ENCODE results near the gene PLEKHA7. TPM values are rescaled to one million over a fixed set of nuclear protein-coding genes. Genes with fewer than 3 reads are reported as not detected.

The PLEKHA7 gene
- total RNA-seq, 2 experiments from 2014 or later = 5.1 to 5.6 TPM

DNA sequence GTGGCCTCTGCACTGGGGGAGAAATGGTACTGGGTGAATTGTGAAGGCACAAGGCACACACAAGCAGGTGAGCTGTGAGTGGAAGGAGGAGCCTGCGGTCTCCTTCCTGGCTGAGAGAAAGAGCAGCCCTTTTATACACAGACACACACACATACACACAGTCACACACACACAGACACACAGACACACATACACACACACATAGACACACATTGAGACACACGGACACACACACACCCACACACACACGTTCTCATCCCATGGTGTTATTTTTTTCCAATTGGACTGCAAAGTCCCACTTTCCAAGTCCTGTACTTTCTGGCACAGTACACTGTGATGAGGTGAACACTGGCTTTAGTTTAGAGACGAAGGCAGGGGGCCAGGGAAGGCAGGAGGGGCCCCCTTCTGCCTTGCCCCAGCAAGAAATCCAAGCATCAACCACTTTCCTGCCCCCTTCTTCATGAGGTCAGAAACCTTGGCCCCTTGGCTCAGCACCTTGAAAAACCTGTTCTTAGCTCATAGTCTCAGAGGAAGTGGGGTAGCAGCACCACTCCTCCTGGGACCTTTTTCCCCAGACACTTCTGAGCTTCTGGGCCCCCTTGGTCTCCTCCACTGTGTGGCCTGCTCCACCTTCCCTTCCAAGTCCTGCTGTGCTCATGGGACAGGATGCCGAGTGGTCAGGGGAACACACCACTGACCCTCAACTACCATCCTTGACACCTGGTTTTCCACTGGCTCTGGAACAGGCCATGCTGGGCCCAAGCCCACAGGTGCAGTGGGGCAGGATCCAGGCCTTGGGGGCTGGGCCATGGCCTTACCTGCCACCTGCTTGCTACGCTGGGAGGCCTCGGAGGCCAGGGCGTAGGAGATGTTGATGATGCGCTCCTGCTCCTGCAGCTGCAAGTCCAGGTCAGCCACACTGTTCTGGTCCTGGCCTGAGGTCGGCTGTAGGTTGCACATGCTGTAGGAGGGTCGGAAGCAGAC lies 232.0 kb downstream of the PLEKHA7 start:
- no peak for DNase-seq
- Mint-ChIP-seq H3K4me1 (peaks cover 2% of the 10 kb centered on the region), H3K9me3 (no peaks in the 10 kb centered on the region), H3K27me3 (no peaks in the 10 kb centered on the region), H3K4me3 (no peak overlapping the region), H3K36me3 (no peaks in the 10 kb centered on the region), H3K27ac (no peak overlapping the region)

DNA sequence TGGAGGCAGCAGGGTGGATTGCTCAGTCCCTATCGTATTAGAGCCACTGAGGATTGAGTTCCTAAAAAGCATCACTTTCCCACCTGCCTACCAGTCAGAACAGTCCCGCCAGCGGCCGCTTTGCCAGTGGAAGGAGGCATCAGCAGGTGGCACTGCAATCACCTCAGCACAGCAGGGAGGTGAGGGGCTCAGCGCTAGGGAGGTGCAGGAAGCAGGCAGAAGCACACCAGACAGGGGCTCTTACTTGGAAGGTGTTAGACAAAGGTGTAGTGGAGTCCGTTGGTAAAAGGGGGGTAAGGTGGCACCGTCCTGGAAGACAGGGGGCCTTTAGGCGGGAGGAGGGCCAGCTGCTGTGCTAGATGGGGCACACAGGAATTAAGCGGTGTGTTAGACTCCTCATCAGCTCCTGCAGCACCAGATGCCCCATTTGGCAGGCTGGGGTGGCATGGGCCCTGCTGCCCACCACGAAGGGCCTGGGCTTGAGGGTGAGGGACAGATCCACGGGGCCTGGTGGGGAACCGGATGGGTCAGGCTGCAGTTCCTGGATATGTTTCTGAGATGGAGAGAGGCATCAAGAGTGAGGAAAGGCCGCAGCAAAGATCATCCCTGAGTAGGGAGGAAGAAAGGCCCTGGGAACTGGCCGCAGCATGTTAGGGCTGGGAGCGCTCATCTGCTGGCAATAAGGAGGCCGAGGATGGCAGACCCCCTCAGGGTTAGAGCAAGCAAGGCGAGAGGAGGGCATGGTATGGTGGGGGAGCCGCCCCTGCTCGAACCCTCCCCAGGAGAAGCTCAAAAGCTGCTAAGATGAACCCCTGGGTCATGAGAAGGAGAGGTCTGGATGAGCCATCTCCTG lies 233.3 kb downstream of the PLEKHA7 start:
- Mint-ChIP-seq H3K27me3 (no peaks in the 10 kb centered on the region), H3K36me3 (no peaks in the 10 kb centered on the region), H3K4me3 (no peak overlapping the region), H3K27ac (no peak overlapping the region), H3K4me1 (peaks cover 2% of the 10 kb centered on the region), H3K9me3 (no peaks in the 10 kb centered on the region)
- no peak for DNase-seq

DNA sequence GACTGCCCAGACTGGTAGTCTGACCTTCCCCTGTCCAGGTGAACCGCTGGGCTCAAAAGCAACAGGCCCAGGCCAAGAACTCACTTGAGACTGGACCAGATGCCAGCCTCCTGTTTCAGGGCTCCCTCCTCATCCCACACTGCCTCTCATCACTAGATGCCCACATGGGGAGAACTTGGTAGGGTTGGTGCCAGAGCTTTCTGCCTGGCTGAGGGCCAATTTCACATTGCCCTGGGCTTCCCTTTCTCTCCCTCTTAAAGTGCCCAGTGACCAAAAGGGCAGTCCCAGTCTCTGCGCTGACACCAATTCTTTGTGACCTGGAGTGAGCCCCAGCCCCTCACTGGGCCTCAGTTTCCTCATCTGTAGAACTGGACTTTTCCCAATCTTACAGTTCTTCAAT lies 234.1 kb downstream of the PLEKHA7 start:
- Mint-ChIP-seq H3K36me3 (no peaks in the 10 kb centered on the region), H3K9me3 (no peaks in the 10 kb centered on the region), H3K4me1 (peaks cover under 1% of the 10 kb centered on the region), H3K4me3 (no peak overlapping the region), H3K27me3 (no peaks in the 10 kb centered on the region), H3K27ac (no peak overlapping the region)
- no peak for DNase-seq

DNA sequence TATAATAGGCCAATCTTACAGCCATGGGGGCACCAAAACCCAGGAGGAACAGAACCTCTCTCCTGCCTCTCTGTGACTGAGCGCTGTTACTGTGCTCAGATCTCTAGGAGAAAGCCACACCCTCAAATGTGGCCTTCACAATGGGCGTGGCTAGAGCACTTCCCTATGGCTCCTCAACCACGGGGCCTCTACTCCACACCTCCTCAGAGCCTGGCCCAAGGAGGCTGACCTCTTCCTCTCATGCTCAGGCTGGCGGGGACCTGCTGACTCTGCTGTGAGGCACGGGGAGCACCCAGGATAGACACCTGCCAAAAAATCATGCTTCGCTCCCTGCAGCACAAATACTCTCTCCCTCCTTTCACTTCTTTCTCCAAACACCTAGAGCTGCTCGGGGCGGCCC lies 234.8 kb downstream of the PLEKHA7 start:
- DNase-seq = no peak
- Mint-ChIP-seq H3K4me3 (no peak overlapping the region), H3K36me3 (no peaks in the 10 kb centered on the region), H3K4me1 (no peaks in the 10 kb centered on the region), H3K27ac (no peak overlapping the region), H3K9me3 (no peaks in the 10 kb centered on the region), H3K27me3 (no peaks in the 10 kb centered on the region)

DNA sequence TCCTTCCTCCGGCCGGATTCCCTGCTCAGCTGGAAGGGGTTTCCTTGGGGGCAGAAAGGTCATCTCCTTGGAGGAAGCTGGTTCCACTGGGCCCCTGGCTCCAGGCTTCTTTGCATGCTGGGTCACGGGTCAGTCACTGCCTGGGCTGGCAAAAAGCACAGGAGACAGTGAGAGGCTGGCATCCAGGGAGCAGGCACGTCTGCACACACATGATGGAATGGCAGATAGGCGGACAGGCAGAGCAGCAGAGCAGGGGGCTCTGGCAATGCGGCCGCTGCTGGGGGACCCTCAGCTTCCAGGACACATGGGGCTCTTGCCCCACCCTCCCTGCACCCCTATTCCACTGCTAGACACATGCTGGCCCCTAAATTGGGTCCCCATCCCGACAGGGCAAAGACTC lies 235.3 kb downstream of the PLEKHA7 start:
- Mint-ChIP-seq H3K4me3 (no peak overlapping the region), H3K36me3 (no peaks in the 10 kb centered on the region), H3K27me3 (no peaks in the 10 kb centered on the region), H3K27ac (no peak overlapping the region), H3K9me3 (no peaks in the 10 kb centered on the region), H3K4me1 (no peaks in the 10 kb centered on the region)
- DNase-seq = no peak

DNA sequence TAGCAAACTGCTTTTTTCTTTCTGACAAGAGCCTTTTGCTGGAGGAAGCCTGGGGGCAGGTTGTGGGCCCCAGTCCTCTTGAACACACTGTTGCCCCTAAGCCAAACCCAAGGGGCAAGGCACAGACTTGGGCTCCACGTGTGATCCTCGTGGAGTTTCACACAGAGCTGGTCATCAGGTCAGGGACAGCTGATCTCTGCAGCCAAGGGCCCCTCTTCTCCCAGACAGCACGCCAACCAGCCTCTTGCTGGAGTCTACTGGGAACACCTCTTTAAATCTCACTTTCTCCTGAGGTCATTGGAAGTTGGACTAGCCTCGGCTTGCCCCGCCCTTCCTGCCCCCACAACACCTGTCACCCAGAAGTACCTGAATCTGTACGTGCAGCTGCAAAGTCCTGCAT lies 235.9 kb downstream of the PLEKHA7 start:
- DNase-seq = no peak
- H3K9me3 Mint-ChIP-seq = no peaks in the 10 kb centered on the region
- H3K4me3 Mint-ChIP-seq = no peak overlapping the region
- H3K36me3 Mint-ChIP-seq = no peaks in the 10 kb centered on the region
- no peaks in the 10 kb centered on the region for H3K4me1 Mint-ChIP-seq
- no peak overlapping the region for H3K27ac Mint-ChIP-seq
- H3K27me3 Mint-ChIP-seq = no peaks in the 10 kb centered on the region

DNA sequence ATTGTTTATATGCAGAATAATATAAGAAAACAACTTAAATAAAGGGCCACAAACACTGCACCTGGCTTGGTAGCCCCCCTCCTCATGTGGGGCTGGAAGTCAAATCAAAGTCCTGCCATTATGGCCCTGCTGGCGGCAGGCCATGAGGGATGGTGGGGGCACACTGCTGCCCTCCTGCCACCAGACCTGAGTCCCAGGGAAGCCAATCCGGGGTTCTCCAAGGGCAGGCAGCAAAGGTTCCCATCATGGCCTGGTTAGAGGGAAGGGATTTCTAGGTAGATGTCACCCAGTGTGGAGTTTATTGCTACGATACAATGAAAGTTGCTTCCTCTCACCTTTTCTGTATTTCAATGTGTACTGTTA lies 236.6 kb downstream of the PLEKHA7 start:
- no peak for DNase-seq
- no peak overlapping the region for H3K4me3 Mint-ChIP-seq
- H3K36me3 Mint-ChIP-seq = no peaks in the 10 kb centered on the region
- H3K9me3 Mint-ChIP-seq = no peaks in the 10 kb centered on the region
- H3K27me3 Mint-ChIP-seq = no peaks in the 10 kb centered on the region
- no peak overlapping the region for H3K27ac Mint-ChIP-seq
- H3K4me1 Mint-ChIP-seq = no peaks in the 10 kb centered on the region

DNA sequence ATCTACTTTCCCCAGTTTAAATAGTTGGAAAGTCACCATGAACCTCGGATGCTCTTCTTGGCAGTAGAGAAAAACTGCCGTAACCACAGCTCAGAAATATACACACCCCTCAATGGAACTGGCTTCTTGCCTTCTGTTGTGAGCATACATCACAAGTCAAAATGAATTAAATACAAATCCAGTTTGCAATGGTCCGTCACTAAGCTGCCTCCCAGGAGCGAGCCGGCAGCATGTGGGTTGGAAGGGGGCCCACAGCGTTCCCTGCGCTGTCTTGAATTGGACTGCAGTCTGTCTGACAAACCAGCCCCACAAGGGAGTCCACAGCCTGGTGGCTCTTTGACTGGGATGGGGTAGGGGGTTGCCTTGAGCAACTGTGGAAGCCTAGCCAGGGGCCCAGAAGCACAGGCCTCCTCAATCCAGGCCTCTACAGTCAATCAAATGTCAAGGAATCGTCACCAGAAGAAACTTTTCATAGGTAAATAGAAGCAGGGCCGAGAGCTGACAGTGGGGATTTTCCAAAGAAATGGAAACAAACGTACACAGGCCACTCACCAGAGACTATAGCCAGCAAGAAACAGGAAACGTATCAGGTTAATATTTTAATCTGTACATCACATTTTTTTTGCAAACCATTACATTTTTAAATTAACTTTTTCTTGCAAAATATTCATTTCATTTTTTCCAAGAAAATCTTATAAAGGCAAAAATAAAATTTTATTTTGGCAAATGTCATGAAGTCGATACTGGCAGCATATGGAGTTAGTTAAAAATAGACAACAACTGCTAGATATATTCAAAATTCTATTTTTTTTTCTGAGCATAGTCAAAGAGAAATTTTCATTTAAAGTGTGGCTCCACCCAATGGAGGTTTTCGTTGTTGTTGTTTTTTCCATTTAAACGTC lies 237.3 kb downstream of the PLEKHA7 start:
- no peaks in the 10 kb centered on the region for H3K27me3 Mint-ChIP-seq
- H3K36me3 Mint-ChIP-seq = no peaks in the 10 kb centered on the region
- H3K4me3 Mint-ChIP-seq = no peak overlapping the region
- no peak overlapping the region for H3K27ac Mint-ChIP-seq
- no peaks in the 10 kb centered on the region for H3K9me3 Mint-ChIP-seq
- no peaks in the 10 kb centered on the region for H3K4me1 Mint-ChIP-seq
- no peak for DNase-seq

DNA sequence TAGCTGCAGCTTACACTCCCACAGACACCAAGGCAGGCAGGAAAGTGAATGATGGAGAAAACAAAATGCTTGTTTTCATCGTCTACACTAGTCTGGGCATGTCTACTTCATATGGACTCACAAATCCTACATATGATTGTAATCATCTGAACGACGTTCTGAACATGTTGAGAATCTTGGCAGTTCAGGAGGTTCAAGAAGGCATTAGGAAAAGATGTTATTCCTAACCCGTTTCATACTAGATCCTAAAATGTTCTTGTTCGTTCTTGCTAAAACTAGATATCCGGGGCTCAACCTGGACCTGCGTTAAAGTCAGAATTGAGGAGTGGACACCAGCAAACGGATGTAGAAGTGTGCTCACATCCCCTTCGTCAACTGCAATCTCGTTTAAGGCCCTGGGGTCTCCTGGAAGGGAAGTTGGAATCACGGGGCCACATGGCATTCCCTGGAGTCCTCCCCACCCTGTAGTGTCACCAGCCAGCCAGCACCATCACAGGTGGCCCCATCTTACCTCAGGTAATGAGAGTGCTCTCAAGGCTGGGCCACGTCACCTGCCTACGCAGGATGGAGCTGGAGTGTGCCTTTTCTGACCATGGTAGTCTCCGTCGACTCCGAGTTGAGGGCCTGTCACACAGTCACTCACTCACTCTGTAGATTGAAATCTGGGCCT lies 238.5 kb downstream of the PLEKHA7 start:
- Mint-ChIP-seq H3K27ac (no peak overlapping the region), H3K27me3 (no peaks in the 10 kb centered on the region), H3K4me3 (no peak overlapping the region), H3K9me3 (no peaks in the 10 kb centered on the region), H3K4me1 (no peaks in the 10 kb centered on the region), H3K36me3 (no peaks in the 10 kb centered on the region)
- no peak for DNase-seq

DNA sequence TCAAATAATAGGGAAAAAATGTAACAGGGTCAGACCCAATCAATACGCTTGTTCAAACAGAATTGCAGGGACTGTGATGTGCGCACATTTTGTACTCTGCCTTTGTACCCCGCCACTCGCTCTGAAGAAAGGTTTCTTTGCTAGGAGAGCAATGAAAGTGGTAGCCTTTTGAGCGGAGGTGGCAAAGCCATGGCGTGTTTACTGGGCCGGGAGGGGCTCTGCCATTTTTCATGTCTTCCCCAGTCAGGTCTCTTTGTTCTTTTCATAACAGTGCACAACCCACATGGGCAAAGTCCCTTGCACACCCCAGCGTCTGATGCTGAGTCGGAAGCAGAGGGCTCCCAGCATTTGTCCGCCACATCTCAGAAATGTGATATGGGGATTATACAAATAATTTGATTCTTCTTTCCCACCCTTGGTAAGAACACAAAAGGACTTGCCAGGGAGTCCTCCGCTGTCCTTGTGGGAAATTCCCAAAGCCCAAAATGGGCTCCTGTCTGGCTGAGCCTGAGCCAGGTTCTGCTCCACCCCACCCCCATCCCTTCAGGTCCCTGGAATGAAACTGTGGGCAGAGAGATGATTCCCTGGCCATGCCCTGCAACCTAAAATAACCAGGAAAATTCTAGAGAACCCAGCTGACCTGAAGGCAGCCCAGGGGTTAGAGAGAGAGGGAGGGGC lies 239.1 kb downstream of the PLEKHA7 start:
- Mint-ChIP-seq H3K27ac (no peak overlapping the region), H3K9me3 (no peaks in the 10 kb centered on the region), H3K36me3 (no peaks in the 10 kb centered on the region), H3K4me3 (no peak overlapping the region), H3K4me1 (no peaks in the 10 kb centered on the region), H3K27me3 (no peaks in the 10 kb centered on the region)
- DNase-seq = no peak

DNA sequence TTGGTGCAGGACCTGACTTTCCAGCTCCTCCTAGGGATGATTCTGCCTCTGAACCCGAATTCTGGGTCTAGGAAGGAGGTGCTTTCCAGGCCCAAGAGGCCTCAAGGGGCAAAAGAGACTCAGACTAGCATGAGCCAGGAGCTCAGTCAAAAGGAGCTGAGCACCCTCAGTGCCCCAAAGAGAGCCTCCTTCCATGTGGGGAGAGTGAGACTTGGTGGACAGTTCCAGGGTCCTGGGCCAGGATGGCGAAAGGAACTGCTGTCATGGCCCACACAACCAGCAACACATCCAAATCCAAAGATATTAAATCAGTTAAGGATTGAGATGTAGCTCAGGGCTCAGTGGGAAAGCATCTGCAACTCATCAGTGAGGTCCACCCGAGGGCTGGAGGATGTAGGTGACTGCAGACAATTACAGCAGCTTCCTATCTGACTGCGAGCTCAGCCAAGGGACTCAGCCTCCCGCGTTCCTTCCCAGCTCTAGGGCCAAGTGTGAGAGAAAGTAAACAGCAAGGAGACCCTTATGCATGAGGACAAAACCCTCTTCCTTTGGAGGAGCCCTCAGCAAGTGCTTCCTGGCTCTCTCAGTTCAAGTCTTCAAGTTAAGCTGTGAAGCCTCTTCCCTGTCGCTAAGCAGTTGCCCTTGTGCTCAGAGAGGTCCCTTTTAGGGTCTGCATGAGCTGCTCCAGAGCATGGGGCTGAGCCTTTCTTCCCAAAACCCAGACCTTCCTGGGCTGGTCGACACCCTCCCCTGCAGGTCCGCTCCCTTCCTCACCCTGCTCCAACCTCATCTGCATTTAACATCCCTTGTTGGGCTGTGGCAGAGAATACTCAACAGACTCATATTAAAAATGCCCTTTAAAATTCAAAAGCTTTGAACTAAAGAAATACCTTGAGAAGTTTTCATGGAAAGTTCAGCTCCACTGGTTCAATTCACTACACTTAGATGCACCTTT lies 240.0 kb downstream of the PLEKHA7 start:
- no peak overlapping the region for H3K4me3 Mint-ChIP-seq
- H3K27me3 Mint-ChIP-seq = no peaks in the 10 kb centered on the region
- DNase-seq = no peak
- no peak overlapping the region for H3K27ac Mint-ChIP-seq
- H3K4me1 Mint-ChIP-seq = no peaks in the 10 kb centered on the region
- H3K9me3 Mint-ChIP-seq = no peaks in the 10 kb centered on the region
- H3K36me3 Mint-ChIP-seq = no peaks in the 10 kb centered on the region

DNA sequence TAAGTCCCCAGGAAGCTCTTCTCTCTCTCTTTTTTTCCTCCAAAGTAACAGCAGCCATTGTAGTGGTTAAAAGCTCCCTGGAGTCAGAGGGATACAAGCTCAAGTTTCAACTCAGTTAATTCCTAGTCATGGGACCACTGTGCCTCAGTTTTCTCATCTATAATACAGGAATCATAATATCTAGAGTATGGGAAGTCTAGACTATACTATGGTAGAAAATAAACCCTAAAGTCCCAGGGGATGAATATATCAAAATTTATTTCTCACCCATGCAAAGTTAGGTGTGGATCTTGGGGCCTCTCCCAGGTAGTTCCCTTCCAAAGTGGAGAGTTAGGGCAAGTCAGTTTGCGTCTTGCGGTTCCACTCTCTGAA lies 242.1 kb downstream of the PLEKHA7 start:
- Mint-ChIP-seq H3K4me3 (no peak overlapping the region), H3K27ac (no peak overlapping the region), H3K9me3 (no peaks in the 10 kb centered on the region), H3K27me3 (no peaks in the 10 kb centered on the region), H3K4me1 (no peaks in the 10 kb centered on the region), H3K36me3 (no peaks in the 10 kb centered on the region)
- DNase-seq = no peak
